Smooth muscle cell of the brain vasculature (primary cell): Measurements from ENCODE around the gene OR5I1.
"Not testable (repeated sequence)": the region's sequence is repeated elsewhere in the genome, so short reads cannot be mapped to it uniquely, and the experiment has no call there.

Experiments used
- DNase-seq: peaks from one replicate; pipeline ENCODE4 v3.0.0-alpha.2; 2012; ENCODE audit warnings: low read depth, low spot score

The OR5I1 gene

GRCh38 chr11:55936300-55936699 lies at the start of gene OR5I1:
OR5I1 (minus strand) TSS chr11:55936400; CDS start chr11:55936400, 0 bp downstream.
- no peak for DNase-seq

DNA sequence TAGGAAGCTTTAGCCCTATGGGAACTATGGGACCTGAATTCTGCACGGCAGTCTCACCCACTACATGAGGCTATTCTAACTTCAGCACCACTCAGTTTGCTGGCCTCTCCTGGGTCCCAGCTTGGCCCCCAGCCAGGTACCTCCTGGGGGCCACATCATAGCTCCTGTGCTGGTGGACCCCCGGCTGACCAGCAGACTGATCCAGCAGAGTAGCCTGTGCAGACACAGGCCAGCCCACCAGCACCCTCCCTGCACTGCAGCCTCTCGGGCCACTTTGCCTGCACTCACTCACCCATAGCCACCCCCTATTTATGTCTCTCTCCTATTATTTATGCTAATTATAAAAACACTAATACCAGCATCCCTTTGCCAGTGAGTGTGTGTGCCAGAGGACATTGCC lies 34.7 kb upstream of the OR5I1 start:
- DNase-seq, result no peak

GRCh38 chr11:55969845-55970244 lies 33.6 kb upstream of the OR5I1 start, which contains the start of gene OR10AG1:
OR10AG1 (minus strand) TSS chr11:55969945; CDS start chr11:55969907, 38 bp downstream.
- DNase-seq, result no peak

DNA sequence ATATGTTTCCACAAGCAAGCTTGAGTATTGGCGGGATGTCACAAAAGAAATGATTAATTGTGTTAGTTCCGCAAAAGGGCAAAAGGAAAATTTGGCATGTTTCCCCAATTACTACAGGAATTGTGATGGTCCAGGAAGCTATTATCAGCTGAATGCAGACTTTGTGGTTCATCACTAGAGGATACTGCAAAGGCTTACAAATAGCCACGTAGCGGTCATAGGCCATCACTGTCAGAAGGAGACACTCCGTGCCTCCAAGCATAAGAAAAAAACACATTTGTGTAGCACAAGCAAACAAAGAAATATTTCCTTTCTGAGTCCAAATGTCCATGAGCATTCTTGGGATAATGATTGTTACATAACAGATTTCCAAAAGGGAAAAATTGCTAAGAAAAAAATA lies 31.7 kb upstream of the OR5I1 start:
- DNase-seq, result no peak

- no peak for DNase-seq
Observed at GRCh38 chr11:55966391-55966790, 30.2 kb upstream of the OR5I1 start.

GRCh38 chr11:55956521-55956920 lies 20.3 kb upstream of the OR5I1 start:
- no peak for DNase-seq

GRCh38 chr11:55949330-55949729 lies 13.1 kb upstream of the OR5I1 start:
- no peak for DNase-seq

GRCh38 chr11:55942785-55943392 lies 6.7 kb upstream of the OR5I1 start:
- DNase-seq, result no peak

GRCh38 chr11:55920537-55920936 lies 15.7 kb downstream of the OR5I1 start:
- DNase-seq, result no peak

DNA sequence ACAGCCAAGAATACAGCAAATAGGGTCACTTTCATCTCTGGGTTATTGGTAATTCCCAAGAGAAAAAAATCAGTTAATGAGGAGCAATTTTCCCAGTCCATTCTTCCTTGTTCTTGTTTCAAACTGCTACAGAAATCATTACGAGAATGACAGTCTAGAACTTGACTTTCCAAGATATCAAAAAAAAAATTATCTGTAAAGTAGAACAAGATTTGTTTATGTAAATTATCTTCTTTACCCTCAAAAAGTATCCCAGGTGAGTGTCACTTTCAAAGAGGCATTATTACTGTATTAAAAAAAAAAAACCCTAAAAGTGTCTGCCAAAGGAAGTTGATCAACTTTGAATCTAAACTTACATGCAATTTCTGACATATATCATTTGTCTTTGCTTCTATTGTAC lies 21.7 kb downstream of the OR5I1 start, which contains the start of gene OR5W2:
Gene OR5W2, minus strand, starts transcription at position 101 of the 400 bp plus-strand sequence. Its CDS starts 0 bp downstream, at position 101.
- DNase-seq, result no peak

DNA sequence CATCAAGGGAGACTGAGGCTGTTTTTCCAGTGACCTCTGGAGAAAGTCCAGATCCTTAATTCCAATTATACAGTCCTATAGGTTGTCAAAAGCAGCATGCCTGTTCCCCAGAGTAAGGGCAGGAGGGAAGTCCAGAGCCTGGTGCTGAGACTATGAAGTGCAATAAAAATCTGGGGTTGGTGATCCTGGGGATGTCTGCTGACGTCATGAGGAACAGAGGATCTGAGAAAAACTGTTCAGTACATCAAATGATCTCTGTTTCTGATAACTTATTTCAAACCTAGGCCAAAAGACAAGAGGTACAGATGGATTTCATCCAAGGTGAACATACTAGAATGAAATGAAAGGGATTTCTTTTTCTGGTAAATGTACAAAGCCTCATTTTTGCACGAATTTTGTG lies 33.9 kb downstream of the OR5I1 start:
- DNase-seq, result no peak

- no peak for DNase-seq
Observed at GRCh38 chr11:55895216-55895615, 41.0 kb downstream of the OR5I1 start.

DNA sequence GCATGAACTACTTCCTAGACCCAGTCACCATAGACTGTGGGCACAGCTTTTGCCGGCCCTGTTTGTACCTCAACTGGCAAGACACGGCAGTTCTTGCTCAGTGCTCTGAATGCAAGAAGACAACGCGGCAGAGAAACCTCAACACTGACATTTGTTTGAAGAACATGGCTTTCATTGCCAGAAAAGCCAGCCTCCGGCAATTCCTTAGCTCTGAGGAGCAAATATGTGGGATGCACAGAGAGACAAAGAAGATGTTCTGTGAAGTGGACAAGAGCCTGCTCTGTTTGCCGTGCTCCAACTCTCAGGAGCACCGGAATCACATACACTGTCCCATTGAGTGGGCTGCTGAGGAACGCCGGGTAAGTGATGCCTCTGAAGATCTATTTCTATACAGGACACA lies 50.7 kb downstream of the OR5I1 start:
- not testable (repeated sequence) for DNase-seq
